Fibroblast of the aortic adventitia (primary cell): ENCODE measurements around the gene ITGA11. TPM values are rescaled to one million over a fixed set of nuclear protein-coding genes. Genes with fewer than 3 reads are reported as not detected.
A peak's percentile ranks its signal among the peaks of the same experiment; 100 is the strongest.

ENCODE experiments used
- DNase-seq: peaks from one replicate; pipeline ENCODE4 v3.0.0-alpha.2; 2010; ENCODE audit warnings: low read depth
- H3K4me3 ChIP-seq: 2 replicates; pipeline ENCODE4 v1.5.1; 2011; ENCODE audit warnings: low read depth, mild to moderate bottlenecking, control low read depth, low read length, moderate library complexity
- total RNA-seq: library from RNA; depleted of rRNA; stranded (reverse); fragments of >200 nt; gene quantifications from 2 replicates; pipeline ENCODE4 v1.2.3, GENCODE V29; 2012; ENCODE audit warnings: low replicate concordance
- TF ChIP-seq, protein P1 (sequence below): IDR thresholded peaks from 2 replicates; pipeline ENCODE4 v1.5.1; 2011; ENCODE audit warnings: mild to moderate bottlenecking, low read length, control low read depth, inconsistent platforms; ENCODE audit not compliant: insufficient read depth

The ITGA11 gene
- total RNA-seq, 1 donor, result 81.1 TPM

DNA sequence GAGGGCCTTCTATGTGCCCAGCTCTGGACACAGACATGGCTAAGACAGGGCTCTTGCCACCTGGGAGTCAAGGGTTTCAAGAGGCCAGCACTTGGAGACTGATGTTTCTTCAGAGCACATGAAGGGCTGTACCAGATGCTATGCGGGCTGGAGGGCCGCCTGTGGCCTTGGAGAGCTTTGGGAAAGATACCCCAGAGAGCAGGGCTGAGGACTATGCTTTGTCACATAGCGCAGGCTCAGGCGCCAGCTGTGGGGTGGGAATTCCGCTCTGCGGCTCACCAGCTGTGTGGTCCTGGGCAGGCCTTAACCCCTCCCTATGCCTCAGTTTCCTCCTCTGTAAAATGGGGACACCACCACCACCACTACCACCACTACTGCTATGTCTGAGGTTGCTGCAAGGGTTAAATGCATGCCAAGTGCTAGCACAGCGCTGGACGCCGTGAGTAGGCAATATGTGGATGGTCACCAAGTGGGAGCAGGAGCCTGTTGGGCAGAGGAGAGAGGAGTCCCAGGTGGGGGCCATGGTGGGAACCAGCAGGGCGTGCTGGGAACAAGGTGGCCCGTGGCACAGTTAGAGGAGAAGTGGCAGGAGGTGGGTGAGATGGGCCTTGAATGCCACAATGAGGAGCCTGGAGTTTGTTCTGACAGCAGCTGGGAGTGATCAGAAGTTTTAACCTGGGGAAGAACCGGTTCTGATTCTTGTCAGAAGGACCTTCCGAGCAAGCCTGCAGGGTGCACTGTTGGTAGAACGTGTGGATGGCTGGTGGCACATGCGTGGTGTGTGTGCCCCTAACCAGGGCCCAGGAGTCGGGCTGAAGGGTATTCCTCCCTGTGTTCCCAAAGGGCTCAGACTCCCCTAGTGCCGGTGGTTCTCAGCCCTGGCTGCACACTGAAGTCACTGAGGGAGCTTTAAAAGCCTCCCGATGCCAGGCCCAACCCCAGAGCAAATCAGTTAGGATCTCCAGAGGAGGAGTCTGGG, 112.7 kb downstream of the ITGA11 start:
- no peak overlapping the region for H3K4me3 ChIP-seq
- TF ChIP-seq, protein P1, sequence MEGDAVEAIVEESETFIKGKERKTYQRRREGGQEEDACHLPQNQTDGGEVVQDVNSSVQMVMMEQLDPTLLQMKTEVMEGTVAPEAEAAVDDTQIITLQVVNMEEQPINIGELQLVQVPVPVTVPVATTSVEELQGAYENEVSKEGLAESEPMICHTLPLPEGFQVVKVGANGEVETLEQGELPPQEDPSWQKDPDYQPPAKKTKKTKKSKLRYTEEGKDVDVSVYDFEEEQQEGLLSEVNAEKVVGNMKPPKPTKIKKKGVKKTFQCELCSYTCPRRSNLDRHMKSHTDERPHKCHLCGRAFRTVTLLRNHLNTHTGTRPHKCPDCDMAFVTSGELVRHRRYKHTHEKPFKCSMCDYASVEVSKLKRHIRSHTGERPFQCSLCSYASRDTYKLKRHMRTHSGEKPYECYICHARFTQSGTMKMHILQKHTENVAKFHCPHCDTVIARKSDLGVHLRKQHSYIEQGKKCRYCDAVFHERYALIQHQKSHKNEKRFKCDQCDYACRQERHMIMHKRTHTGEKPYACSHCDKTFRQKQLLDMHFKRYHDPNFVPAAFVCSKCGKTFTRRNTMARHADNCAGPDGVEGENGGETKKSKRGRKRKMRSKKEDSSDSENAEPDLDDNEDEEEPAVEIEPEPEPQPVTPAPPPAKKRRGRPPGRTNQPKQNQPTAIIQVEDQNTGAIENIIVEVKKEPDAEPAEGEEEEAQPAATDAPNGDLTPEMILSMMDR, result no peak

DNA sequence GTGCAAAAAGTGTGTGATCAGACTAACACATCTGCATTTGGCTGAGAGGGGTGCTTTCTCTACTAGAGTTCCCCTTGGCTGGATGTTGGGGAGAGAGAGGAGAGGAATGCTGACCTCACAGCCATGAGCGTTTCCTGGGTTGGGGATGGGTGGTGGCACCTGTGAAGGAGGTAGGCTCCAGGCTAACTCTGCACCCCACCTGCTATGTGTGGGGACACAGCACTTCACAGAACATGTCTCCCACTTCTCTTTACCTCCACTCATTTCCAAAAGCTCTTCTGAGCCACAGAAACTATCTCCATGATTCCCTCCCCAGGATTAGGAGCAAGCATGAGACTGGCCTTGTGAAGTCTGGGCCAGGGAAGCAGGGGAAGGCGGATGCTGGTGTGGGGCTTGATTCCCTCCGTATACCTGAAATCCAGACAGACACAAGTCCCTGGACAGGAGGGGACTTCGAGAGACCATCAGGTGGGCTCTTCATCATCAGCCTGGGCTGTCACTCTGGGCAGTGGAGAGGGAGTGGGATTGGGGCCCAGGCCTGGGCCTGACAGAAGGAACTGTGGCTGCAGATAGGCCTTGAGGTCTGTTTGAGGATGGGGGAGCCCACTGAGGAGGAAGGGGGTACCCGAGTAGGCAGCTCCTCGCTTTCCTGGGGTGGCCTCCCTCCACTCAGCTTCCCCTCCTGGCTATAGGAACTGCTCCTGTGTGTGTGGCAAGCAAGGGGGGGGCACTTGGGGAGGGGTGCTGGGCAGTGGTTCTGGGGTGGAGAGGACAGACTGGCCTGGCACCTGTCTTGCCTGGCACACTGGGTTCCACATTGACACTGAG, 113.7 kb downstream of the ITGA11 start:
- H3K4me3 ChIP-seq, result no peak overlapping the region
- TF ChIP-seq, protein P1, result no peak
- DNase-seq, result no peak

More for the DNA sequence above, 112.7 kb downstream of the ITGA11 start:
- no peak for DNase-seq

DNA sequence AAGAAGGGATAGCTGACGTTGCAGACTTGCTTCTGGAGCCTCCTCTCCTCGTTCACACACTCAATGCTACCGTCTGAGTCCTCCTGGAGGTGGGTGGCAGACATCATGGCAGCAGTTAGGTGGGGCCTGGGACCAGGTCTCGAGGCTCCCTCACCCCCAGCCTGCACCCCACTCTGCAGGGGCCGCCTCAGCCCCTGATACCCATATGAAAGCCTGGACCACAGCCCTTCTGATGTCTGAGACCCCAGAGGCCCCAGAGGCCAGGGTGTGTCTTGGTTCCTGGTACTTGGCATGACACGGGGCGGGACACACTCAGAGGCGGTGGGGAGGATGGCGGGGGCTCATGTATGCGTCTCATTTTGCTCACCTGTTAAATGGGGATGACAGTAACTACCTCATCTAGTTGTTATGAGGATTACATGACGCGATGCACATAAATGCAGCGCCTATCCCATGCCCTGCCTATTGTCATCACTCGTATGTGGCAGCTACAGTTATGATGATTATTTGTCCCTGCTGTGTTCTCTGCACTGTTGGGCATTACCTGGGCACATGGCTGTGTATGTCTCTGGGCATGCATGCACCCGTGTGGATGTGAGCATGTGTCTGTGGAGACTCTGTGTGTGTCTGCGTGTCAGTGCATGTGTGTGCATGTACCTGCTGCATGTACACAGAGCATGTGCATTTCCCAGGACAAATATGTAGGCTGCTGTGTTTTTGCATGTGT, 114.5 kb downstream of the ITGA11 start:
- DNase-seq, result no peak
- TF ChIP-seq, protein P1, result no peak
- no peak overlapping the region for H3K4me3 ChIP-seq

DNA sequence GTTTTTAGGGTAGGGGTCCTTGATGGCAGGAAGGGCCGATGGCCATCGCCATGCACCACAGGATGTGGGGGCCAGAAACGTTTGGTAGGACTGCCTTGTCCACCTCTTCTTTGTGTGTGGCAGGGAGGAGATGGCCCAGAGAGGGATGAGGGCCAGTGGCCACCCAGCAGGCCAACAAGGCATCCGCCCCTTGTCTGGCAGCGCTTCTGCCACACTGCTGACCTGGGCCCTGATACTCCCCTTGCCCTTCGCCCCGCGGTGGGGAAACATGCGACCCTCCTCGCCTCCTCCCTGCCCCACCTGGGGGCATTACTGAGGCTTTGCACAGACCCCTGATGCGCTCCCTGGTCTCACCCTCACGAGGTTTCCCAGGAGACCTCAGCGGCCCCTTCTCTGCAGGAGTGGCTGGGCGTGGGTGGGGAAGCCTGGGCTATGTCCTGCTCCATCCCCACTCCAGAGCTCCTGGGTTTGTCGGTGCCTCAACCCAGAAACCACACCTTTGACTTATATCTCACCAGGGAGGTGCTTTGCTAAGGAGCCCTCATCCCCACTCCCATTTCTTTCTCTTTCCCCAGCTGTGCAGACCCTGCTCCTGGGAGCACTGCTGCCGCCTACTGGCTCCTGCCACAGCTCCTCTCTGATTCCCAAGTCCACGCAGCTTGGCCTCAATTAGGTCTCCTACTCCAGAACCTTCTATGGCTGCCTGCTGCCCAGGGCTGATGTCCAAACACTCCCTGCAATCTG, 115.7 kb downstream of the ITGA11 start:
- no peak overlapping the region for H3K4me3 ChIP-seq
- DNase-seq, result peak; percentile 21
- TF ChIP-seq, protein P1, result peak; percentile 54

DNA sequence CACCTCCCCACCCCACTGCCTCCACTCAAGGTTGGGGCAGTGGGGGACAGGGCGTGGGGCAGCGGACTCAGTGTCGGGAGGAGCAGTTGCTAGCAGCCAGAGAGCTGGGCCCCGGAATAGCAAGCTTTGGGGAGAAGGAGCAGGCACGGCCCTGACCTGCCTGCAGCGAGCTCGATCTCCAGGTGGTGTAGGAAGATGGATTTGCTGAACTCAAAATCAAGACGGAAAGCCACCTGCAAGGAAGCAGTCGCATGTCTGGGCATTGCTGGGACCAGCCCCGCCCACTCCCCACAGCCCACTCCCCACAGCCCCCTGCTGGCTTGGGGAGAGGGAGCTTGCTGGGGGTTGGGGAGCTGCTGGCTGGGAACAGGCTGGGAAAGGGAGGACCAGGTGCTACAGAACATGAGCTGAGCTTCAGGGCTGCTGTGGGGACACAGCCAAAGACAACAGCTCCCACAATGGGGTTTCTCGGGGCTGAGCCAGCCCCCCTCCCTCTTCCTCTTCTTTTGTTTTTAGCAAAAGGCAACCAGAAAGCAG, 116.4 kb downstream of the ITGA11 start:
- TF ChIP-seq, protein P1, result no peak
- no peak overlapping the region for H3K4me3 ChIP-seq
- DNase-seq, result peak; percentile 36

DNA sequence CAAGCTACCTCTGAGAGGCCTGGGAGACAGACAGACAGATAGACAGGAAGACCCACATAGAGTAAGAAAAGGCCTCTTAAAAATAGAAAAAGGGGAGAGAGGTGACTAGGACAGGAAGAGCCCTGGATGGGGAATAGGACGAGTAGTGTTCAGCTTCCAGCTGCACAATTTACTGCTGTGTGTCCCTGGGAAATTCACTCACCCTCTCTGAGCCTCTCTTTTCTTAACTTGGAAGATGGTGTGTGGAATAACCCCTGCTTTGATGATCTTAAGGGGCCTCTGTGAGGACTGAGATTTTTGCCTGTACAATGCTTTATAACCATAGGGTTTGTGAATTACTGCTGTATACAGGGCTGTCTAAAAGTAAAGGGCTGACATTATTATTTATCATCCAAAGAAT, 116.9 kb downstream of the ITGA11 start:
- DNase-seq, result no peak
- TF ChIP-seq, protein P1, result no peak
- no peak overlapping the region for H3K4me3 ChIP-seq
